Fibroblast of the aortic adventitia (primary cell): ENCODE data around the gene SERPINH1. TPM values are rescaled to one million over a fixed set of nuclear protein-coding genes. Genes with fewer than 3 reads are reported as not detected.

Experiments
- DNase-seq: peaks from one replicate; pipeline ENCODE4 v3.0.0-alpha.2; 2010; ENCODE audit warnings: low read depth
- H3K4me3 ChIP-seq: 2 replicates; pipeline ENCODE4 v1.5.1; 2011; ENCODE audit warnings: low read depth, mild to moderate bottlenecking, control low read depth, low read length, moderate library complexity
- total RNA-seq: library from RNA; depleted of rRNA; stranded (reverse); fragments of >200 nt; gene quantifications from 2 replicates; pipeline ENCODE4 v1.2.3, GENCODE V29; 2012; ENCODE audit warnings: low replicate concordance
- TF ChIP-seq, protein P1 (sequence below): IDR thresholded peaks from 2 replicates; pipeline ENCODE4 v1.5.1; 2011; ENCODE audit warnings: mild to moderate bottlenecking, low read length, control low read depth, inconsistent platforms; ENCODE audit not compliant: insufficient read depth

Gene SERPINH1
- total RNA-seq, 1 donor: 497 TPM

DNA sequence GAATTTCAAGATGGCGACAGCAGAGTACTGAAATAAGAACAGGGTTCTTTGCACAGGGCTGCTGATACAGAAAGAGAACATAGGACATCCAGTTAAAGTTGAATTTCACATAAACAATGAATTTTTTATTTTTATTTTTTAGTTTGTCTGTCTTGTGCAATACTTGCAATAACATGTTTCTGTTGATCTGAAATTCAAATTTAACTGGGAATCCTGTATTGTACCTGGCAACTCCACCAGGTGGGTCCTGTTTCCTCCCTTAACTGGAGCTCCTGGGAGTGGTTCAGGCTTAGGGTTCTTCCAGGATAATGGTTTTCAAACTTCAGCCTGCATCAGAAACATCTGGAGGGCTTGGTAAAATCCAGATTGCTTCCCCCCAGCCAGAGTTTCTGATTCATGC is 14.9 kb upstream of the SERPINH1 start:
- TF ChIP-seq, protein P1, sequence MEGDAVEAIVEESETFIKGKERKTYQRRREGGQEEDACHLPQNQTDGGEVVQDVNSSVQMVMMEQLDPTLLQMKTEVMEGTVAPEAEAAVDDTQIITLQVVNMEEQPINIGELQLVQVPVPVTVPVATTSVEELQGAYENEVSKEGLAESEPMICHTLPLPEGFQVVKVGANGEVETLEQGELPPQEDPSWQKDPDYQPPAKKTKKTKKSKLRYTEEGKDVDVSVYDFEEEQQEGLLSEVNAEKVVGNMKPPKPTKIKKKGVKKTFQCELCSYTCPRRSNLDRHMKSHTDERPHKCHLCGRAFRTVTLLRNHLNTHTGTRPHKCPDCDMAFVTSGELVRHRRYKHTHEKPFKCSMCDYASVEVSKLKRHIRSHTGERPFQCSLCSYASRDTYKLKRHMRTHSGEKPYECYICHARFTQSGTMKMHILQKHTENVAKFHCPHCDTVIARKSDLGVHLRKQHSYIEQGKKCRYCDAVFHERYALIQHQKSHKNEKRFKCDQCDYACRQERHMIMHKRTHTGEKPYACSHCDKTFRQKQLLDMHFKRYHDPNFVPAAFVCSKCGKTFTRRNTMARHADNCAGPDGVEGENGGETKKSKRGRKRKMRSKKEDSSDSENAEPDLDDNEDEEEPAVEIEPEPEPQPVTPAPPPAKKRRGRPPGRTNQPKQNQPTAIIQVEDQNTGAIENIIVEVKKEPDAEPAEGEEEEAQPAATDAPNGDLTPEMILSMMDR: no peak
- no peak overlapping the region for H3K4me3 ChIP-seq
- DNase-seq: no peak

DNA sequence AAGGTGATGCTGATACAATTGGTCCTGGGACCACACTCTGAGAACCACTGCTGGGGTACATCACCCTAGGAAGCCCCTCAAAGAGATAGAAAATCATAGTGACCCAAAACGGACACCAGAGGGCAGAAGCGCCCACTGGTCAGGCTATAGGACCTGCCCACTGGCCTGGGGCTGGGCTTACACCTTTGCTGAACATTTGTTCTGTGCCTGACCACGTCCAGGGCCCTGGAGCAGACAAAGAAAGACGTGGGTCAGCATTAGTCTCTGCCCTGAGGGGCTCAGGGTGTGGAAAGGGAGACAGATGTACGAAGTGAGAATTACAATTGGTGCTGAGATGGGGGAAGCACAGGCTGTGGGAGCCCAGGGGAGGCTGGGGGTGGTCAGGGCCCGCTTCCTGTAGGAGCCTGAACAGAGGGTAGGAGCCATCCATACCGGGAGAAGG is 14.4 kb upstream of the SERPINH1 start:
- no peak overlapping the region for H3K4me3 ChIP-seq
- TF ChIP-seq, protein P1: peak; percentile 80
- DNase-seq: peak; percentile 77

DNA sequence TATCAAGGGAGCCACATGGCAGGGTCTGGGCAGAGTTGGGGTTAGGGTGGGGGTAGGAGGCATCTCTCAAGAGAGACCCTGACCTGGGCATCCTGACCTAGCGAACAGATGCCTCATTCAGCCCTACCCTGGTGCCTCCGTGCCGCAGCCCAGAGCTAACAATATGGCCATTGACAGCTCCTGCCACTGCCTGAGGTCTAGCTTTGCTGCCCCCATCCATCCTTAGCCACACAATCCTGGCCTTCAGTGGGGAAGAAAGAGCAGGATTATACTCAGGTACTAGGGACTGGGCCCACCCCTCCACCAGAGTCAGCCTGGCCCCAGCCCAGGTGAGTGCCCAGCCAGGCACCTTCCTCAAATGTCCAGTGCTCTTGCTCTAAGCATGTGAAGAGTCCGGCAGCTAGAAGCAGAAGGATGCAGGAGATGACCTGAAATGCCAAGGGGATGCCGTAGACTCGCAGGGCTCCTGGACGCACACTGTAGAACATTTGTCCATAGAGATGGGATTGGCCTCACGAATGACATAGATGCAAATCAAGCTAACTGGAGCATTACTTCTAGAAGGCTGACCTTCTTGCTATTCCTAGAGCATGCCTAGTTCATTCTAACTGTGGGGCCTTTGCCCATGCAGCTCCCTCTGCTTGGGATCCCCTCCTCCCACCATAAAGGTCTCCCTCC is 13.3 kb upstream of the SERPINH1 start:
- TF ChIP-seq, protein P1: no peak
- no peak for DNase-seq
- H3K4me3 ChIP-seq: no peak overlapping the region

DNA sequence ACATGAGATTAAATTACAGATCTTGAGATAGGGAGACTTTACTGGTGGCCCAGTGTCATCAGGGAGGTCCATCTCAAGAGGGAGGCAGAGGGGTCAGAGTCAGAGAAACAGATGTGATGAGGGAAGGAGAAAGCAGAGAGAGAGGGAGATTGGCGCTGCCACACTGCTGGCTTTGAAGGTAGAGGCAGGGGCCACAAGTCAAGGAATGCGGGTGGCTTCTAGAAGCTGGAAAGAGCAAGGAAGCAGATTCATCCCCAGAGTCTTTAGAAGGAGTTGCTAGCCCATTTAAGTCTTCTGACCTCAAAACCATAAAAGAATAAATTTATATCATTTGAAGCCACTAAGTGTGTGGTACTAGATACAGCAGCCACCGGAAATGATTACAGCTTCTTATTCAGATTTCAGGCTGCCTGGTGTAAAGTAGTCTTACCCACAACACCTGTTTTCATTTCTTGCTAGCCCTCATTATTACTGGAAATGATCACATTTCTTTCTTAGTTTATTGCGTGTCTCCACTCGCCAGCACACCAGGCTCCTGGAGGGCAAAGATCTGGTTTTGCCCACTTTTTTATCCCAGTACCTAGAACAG is 12.6 kb upstream of the SERPINH1 start:
- DNase-seq: no peak
- H3K4me3 ChIP-seq: no peak overlapping the region
- TF ChIP-seq, protein P1: no peak

DNA sequence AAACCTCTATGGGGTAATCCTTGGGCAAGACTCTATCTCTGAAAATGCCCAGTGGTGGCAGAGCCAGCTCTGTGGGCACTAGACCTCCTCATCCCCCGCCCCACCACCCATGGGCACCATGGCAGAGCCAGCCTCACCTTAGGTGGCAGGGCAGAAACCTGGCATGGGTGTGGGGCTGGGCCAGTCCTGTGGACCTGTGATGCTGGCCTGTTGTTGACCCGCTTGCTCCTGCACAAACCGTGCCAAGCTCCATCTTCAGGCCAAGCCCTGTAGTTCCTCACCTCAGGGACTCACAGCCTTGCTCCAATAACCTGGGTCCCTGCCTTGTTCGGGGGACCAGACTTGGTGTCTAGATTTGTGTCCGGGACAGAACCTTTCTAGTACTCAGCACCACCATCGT is 8.9 kb upstream of the SERPINH1 start:
- TF ChIP-seq, protein P1: no peak
- H3K4me3 ChIP-seq: no peak overlapping the region
- DNase-seq: no peak

DNA sequence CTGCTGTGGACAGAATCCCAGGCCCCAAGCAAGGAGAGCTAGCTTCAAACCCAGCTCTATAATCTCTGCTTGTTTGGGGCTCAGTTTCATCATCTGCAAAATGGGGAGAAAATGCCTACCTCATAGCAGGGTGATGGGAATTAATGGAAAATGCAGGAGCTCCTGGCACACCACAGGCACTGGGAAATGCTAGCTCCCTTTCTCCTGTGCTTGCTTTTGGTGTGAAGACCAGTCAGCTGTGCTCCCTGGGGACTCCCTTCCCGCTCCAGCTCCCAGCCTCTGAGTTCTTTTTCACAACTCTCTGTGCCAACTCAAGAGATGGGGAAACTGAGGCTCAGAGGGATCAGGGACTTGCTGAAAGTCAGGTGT is 8.2 kb upstream of the SERPINH1 start:
- TF ChIP-seq, protein P1: no peak
- no peak for DNase-seq
- no peak overlapping the region for H3K4me3 ChIP-seq
